ENCODE results near the gene KLHL3. TPM values are rescaled to one million over a fixed set of nuclear protein-coding genes. Genes with fewer than 3 reads are reported as not detected.

Gene KLHL3
- total and polyA plus RNA-seq, 2 donors (not counting 3 experiments of a cell fraction or from before 2014, with no cell fraction given) = 8.8 to 13.6 TPM

DNA sequence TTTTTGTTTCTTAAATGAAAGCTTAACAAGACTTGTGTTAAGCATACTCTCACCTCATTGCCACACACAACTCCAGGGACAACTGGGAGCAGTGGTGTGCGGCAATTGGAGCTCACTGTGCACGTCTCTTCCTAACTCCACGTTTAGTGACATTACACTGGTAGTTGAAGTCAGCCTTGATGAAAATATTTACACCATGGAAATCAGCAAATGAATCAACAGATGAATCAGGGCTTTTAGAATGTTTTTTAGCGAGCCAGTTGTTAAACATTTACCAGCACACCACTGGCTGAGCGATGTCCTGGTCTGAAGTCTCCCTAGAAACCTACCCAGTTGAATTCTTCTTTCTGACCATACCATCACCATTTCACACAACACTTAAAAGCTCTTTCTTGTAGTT is 67.3 kb downstream of the KLHL3 start:
- ChIA-PET CTCF (interaction anchor here (0.9 to 5.4 kb wide), 6 partner anchors 8 to 73 kb away, joined by 3 to 47 read pairs (median 4); no protein-coding TSS in a partner anchor), POLR2A (no interaction called here)
- Histone ChIP-seq H4K20me1 (replicated peaks; ENCODE audit: control insufficient read depth, extremely low read depth, insufficient read depth, low read length) (no peaks in the 10 kb centered on the region), H2AFZ (ENCODE audit: low read depth, low read length) (no peak overlapping the region), H3K9me1 (replicated peaks; ENCODE audit: control insufficient read depth, extremely low read depth, insufficient read depth, low read length) (no peaks in the 10 kb centered on the region), H3K4me1 (ENCODE audit: control insufficient read depth, extremely low read depth, insufficient read depth, low read length) (no peaks in the 10 kb centered on the region), H3K9ac (replicated peaks; ENCODE audit: extremely low read depth, insufficient read depth, low read length) (no peak overlapping the region), H3K79me2 (ENCODE audit: control insufficient read depth, insufficient read depth, low read length) (no peaks in the 10 kb centered on the region), H3K4me3 (replicated peaks in 1 of 3; ENCODE audit: insufficient read depth in 1 of 3, low read depth in 1 of 3, low read length in 3 of 3) (no peak overlapping the region), H3K27ac (ENCODE audit: insufficient read depth, low read depth, low read length) (no peak overlapping the region), H3K9me3 (replicated peaks; ENCODE audit: control insufficient read depth, insufficient read depth, low read length) (no peaks in the 10 kb centered on the region), H3K4me2 (ENCODE audit: insufficient read depth, low read length) (no peak overlapping the region), H3K27me3 (ENCODE audit: control insufficient read depth in 2 of 2, insufficient read depth in 2 of 2, low read length in 2 of 2) (no peaks in the 10 kb centered on the region), H3K36me3 (ENCODE audit: control insufficient read depth in 2 of 2, extremely low read depth in 1 of 2, insufficient read depth in 2 of 2, low read length in 2 of 2) (peaks cover 0 to 5% of the 10 kb centered on the region in 2 experiments)
- intact Hi-C loops (cut with micrococcal nuclease) = no loop called here
- no peak for DNase-seq (ENCODE audit: low read depth, low spot score)
- FAIRE-seq = no peak
- BruUV-seq (replicated peaks) = no TSS peak
- no peak for TF ChIP-seq JUN (IDR thresholded peaks at IDR 0.05; ENCODE audit: borderline replicate concordance, insufficient read depth, insufficient read length, low read depth)
- no peak for TF ChIP-seq POLR2AphosphoS5 (IDR thresholded peaks at IDR 0.05; ENCODE audit: insufficient read depth, low read depth, low read length)
- no peak for TF ChIP-seq MYC (IDR thresholded peaks at IDR 0.05; ENCODE audit: low read depth, low read length)
- no peak for TF ChIP-seq POLR2A (IDR thresholded peaks at IDR 0.05; ENCODE audit: low read depth, low read length)
- no peak for TF ChIP-seq GATA2 (IDR thresholded peaks at IDR 0.05; ENCODE audit: insufficient read depth, insufficient read length, low read depth, low read length)
- no peak for TF ChIP-seq FOS (IDR thresholded peaks at IDR 0.05; ENCODE audit: borderline replicate concordance, insufficient read depth, low read length)
- TF ChIP-seq EZH2 (IDR thresholded peaks at IDR 0.05; ENCODE audit: borderline replicate concordance, low read depth, low read length, severe bottlenecking) = no peak
- no peak for TF ChIP-seq CTCF (IDR thresholded peaks at IDR 0.05; ENCODE audit: extremely low read depth in 1 of 2, insufficient read depth in 1 of 2, low read depth in 1 of 2, low read length in 2 of 2)
- no peak for TF ChIP-seq MAX (IDR thresholded peaks at IDR 0.05; ENCODE audit: insufficient read depth, insufficient read length)
- dilution Hi-C loops (cut with MboI; ENCODE audit: extremely low pct_ligation_motif_present, low sequenced_read_pairs) = loop anchor here (25.0 kb wide), 1 partner anchor 94 kb away; the partner anchor contains the start of gene HNRNPA0

Measured in endothelial cell of umbilical vein (primary cell).